Measurements from ENCODE around the gene COL6A3. TPM values are rescaled to one million over a fixed set of nuclear protein-coding genes. Genes with fewer than 3 reads are reported as not detected.

COL6A3 gene
- total and polyA plus RNA-seq, 9 of the 15 experiments (the other 6 are each of a cell fraction or from before 2014, with no cell fraction given): 0.07 to 4.1 (median 1.5) TPM

DNA sequence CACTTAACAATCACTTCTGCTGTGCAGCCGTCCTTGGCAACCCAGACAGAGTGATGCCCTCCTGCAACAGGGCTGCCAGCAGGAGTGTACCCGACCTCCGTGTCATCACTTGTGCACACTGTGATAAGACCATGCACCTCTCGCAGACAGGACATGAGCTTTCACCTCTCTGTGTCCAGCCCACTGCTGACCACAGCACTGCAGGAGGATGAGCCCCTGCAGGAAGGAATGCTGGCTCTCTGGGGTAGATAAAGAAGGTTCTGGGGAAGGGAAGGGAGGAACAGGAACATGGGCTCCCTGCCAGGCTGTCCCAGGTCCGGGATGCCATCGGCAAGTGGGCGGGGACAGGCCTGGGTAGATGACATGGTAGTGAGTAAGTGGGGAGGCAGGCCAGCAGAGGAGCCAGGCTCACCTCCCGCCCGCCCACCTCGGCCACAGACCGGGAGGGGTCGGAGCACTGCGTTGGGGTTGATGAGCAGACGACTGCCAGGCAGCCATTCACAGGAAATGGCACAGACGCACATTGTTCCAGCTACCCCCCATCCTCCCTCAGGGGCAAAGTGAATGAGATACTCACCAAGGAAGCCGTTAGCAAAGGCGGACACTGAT is 18.6 kb upstream of the COL6A3 start (continued):
- TF ChIP-seq, protein P1, sequence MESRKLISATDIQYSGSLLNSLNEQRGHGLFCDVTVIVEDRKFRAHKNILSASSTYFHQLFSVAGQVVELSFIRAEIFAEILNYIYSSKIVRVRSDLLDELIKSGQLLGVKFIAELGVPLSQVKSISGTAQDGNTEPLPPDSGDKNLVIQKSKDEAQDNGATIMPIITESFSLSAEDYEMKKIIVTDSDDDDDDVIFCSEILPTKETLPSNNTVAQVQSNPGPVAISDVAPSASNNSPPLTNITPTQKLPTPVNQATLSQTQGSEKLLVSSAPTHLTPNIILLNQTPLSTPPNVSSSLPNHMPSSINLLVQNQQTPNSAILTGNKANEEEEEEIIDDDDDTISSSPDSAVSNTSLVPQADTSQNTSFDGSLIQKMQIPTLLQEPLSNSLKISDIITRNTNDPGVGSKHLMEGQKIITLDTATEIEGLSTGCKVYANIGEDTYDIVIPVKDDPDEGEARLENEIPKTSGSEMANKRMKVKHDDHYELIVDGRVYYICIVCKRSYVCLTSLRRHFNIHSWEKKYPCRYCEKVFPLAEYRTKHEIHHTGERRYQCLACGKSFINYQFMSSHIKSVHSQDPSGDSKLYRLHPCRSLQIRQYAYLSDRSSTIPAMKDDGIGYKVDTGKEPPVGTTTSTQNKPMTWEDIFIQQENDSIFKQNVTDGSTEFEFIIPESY (CRISPR knock-in tag; IDR thresholded peaks at IDR 0.05): no peak
- no peak for TF ChIP-seq NFIX (CRISPR knock-in tag; IDR thresholded peaks at IDR 0.05; ENCODE audit: low read depth)
- no peak for TF ChIP-seq CREM (IDR thresholded peaks at IDR 0.05; ENCODE audit: low read depth)
- no peak for TF ChIP-seq HOXB6 (CRISPR knock-in tag; IDR thresholded peaks at IDR 0.05; ENCODE audit: borderline replicate concordance)
- TF ChIP-seq MEIS2 (IDR thresholded peaks at IDR 0.05; ENCODE audit: partially characterized antibody): no peak

DNA sequence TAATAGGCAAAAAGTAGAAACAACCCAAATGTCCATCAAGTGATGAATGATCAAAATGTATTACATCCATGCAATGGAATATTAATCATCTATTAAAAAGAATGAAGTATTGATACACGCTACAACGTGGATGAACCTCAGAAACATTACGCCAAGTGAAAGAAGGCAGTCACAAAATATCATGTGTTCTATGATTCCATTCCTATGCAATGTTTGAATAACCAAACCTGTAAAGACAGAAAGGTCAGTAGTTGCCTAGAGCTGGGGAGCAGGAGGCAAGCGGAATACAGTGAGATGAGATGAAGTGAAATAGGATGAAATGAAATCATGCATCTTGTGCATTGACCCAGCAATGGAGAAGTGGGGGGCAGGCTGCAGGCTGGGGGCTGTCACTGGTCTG is 17.9 kb upstream of the COL6A3 start:
- POLR2A ChIA-PET: no interaction called here
- no TSS peak for BruUV-seq (replicated peaks)
- no peak for TF ChIP-seq RBM25 (IDR thresholded peaks at IDR 0.05; ENCODE audit: low read depth, low read length, severe bottlenecking)
- FAIRE-seq: no peak
- ATAC-seq: no peak
- DNase-seq (ENCODE audit: extremely low read depth in 1 of 4, low spot score in 3 of 4): no peak
- intact Hi-C loops (cut with micrococcal nuclease): no loop called here
- Histone ChIP-seq H3K27me3 (ENCODE audit: control insufficient read depth in 2 of 2, insufficient read depth in 2 of 2, low read length in 2 of 2) (peaks cover 0 to 34% of the 10 kb centered on the region in 2 experiments; a peak in 2 of 5 replicates), H3K27ac (ENCODE audit: extremely low read depth, low read depth, low read length) (no peak overlapping the region), H3K36me3 (ENCODE audit: control insufficient read depth, insufficient read depth, low read length) (no peaks in the 10 kb centered on the region), H3K9me3 (replicated peaks; ENCODE audit: control insufficient read depth, insufficient read depth, low read depth, low read length) (no peaks in the 10 kb centered on the region), H3K9ac (ENCODE audit: insufficient read depth in 1 of 2, low read depth in 2 of 2, low read length in 2 of 2) (no peak overlapping the region), H3K79me2 (ENCODE audit: control insufficient read depth, insufficient read depth, low read length) (no peaks in the 10 kb centered on the region), H2AFZ (ENCODE audit: low read depth, low read length) (no peak overlapping the region), H4K20me1 (replicated peaks; ENCODE audit: control insufficient read depth, insufficient read depth, low read length) (no peaks in the 10 kb centered on the region), H3K4me2 (ENCODE audit: insufficient read depth, low read length) (no peak overlapping the region), H3K4me1 (replicated peaks in 1 of 2; ENCODE audit: control insufficient read depth in 2 of 2, insufficient read depth in 2 of 2, low read length in 2 of 2) (peaks cover 0 to 3% of the 10 kb centered on the region in 2 experiments; a peak in 2 of 5 replicates), H3K4me3 (no peak overlapping the region), H3K9me1 (ENCODE audit: control insufficient read depth, insufficient read depth, low read length) (no peaks in the 10 kb centered on the region)
- 6% methylated on average over 4 of the region's 4 CpGs for WGBS (ENCODE audit: insufficient coverage, low coverage, missing lambda C conversion rate)
- CTCF ChIA-PET (ENCODE audit: low intra/inter-chr PET ratio): no interaction called here
- in situ Hi-C loops (cut with MboI): no loop called here

Data from K562 (cell line).